ENCODE data around the gene MGMT. TPM values are rescaled to one million over a fixed set of nuclear protein-coding genes. Genes with fewer than 3 reads are reported as not detected.

The MGMT gene
- total and polyA plus RNA-seq, 4 donors, result 28.2 to 79.1 (median 46.0) TPM

- H3K27me3 ChIP-seq (ENCODE audit: control insufficient read depth in 4 of 4, insufficient read depth in 4 of 4, low read length in 3 of 4), result no peaks in the 10 kb centered on the region
- 79% methylated on average over 10 of the region's 10 CpGs for WGBS
Observed at GRCh38 chr10:129786216-129786615, 319.2 kb downstream of the MGMT start.

GRCh38 chr10:129787557-129787956 lies 320.5 kb downstream of the MGMT start:
- H3K9ac ChIP-seq (ENCODE audit: low read depth in 1 of 2, low read length in 2 of 2), result no peak overlapping the region
- 79% methylated on average over 5 of the region's 5 CpGs for WGBS
- no peak overlapping the region for H3K4me3 ChIP-seq (ENCODE audit: low read depth in 1 of 3, low read length in 3 of 3)
- H3K9me3 ChIP-seq (ENCODE audit: control insufficient read depth in 4 of 4, low read length in 3 of 4), result peaks cover 0 to 4% (median 1%) of the 10 kb centered on the region in 4 donors
- no peak for DNase-seq (ENCODE audit: low spot score)
- H3K36me3 ChIP-seq (ENCODE audit: control insufficient read depth in 4 of 4, insufficient read depth in 3 of 4, low read depth in 1 of 4, low read length in 3 of 4), result no peaks in the 10 kb centered on the region
- no peaks in the 10 kb centered on the region for H3K27me3 ChIP-seq (ENCODE audit: control insufficient read depth in 4 of 4, insufficient read depth in 4 of 4, low read length in 3 of 4)
- no peak overlapping the region for H3K27ac ChIP-seq (ENCODE audit: low read depth in 1 of 2, low read length in 2 of 2)
- H3K4me1 ChIP-seq (ENCODE audit: control insufficient read depth in 4 of 4, insufficient read depth in 4 of 4, low read length in 3 of 4), result no peaks in the 10 kb centered on the region
- TF ChIP-seq NR2F2 (IDR thresholded peaks at IDR 0.05) (no peak), FOXA2 (IDR thresholded peaks at IDR 0.05) (no peak), CTCF (IDR thresholded peaks at IDR 0.05; ENCODE audit: low read depth, low read length, missing input control) (no peak), REST (IDR thresholded peaks at IDR 0.05) (no peak), HNF4A (conservative IDR thresholded peaks at IDR 0.05) (no peak), TAF1 (conservative IDR thresholded peaks at IDR 0.05) (no peak), ZBTB33 (IDR thresholded peaks at IDR 0.05) (no peak), YY1 (IDR thresholded peaks at IDR 0.05) (no peak), HNF4G (IDR thresholded peaks at IDR 0.05) (no peak)

More at GRCh38 chr10:129786216-129786615, 319.2 kb downstream of the MGMT start:
- TF ChIP-seq HNF4G (IDR thresholded peaks at IDR 0.05) (no peak), FOXA2 (IDR thresholded peaks at IDR 0.05) (no peak), JUND (IDR thresholded peaks at IDR 0.05) (no peak), REST (IDR thresholded peaks at IDR 0.05) (no peak), FOXA1 (IDR thresholded peaks at IDR 0.05) (no peak), GABPA (IDR thresholded peaks at IDR 0.05 in 1 of 2, conservative IDR thresholded peaks at IDR 0.05 in 1 of 2) (no peak), CTCF (IDR thresholded peaks at IDR 0.05; ENCODE audit: low read depth, low read length, missing input control) (no peak)
- no peak overlapping the region for H3K9ac ChIP-seq (ENCODE audit: low read depth in 1 of 2, low read length in 2 of 2)
- H3K4me1 ChIP-seq (ENCODE audit: control insufficient read depth in 4 of 4, insufficient read depth in 4 of 4, low read length in 3 of 4), result no peaks in the 10 kb centered on the region
- H3K9me3 ChIP-seq (ENCODE audit: control insufficient read depth in 4 of 4, low read length in 3 of 4), result peaks cover 0 to 4% (median 1%) of the 10 kb centered on the region in 4 donors
- H3K27ac ChIP-seq (ENCODE audit: low read depth in 1 of 2, low read length in 2 of 2), result no peak overlapping the region
- H3K36me3 ChIP-seq (ENCODE audit: control insufficient read depth in 4 of 4, insufficient read depth in 3 of 4, low read depth in 1 of 4, low read length in 3 of 4), result no peaks in the 10 kb centered on the region
- DNase-seq (ENCODE audit: low spot score), result no peak
- no peak overlapping the region for H3K4me3 ChIP-seq (ENCODE audit: low read depth in 1 of 3, low read length in 3 of 3)

Measured in liver (tissue), 9 donors.